Breast epithelium (tissue), 3 donors: ENCODE measurements around the gene KDM6B.

Experiments
- POLR2A ChIP-seq: fragments of 450-650 bp; IDR thresholded peaks from one replicate; pipeline ENCODE4 v1.6.1; 2016; ENCODE audit warnings: antibody characterized with exemption, mild to moderate bottlenecking, moderate library complexity
- TF ChIP-seq, protein P1 (sequence below), 3 donors: fragments of 450-650 bp; IDR thresholded peaks; one replicate each; pipeline ENCODE4 v1.5.1; 2016 to 2017; ENCODE audit warnings: antibody characterized with exemption in 3 of 3, mild to moderate bottlenecking in 3 of 3, moderate library complexity in 3 of 3

DNA sequence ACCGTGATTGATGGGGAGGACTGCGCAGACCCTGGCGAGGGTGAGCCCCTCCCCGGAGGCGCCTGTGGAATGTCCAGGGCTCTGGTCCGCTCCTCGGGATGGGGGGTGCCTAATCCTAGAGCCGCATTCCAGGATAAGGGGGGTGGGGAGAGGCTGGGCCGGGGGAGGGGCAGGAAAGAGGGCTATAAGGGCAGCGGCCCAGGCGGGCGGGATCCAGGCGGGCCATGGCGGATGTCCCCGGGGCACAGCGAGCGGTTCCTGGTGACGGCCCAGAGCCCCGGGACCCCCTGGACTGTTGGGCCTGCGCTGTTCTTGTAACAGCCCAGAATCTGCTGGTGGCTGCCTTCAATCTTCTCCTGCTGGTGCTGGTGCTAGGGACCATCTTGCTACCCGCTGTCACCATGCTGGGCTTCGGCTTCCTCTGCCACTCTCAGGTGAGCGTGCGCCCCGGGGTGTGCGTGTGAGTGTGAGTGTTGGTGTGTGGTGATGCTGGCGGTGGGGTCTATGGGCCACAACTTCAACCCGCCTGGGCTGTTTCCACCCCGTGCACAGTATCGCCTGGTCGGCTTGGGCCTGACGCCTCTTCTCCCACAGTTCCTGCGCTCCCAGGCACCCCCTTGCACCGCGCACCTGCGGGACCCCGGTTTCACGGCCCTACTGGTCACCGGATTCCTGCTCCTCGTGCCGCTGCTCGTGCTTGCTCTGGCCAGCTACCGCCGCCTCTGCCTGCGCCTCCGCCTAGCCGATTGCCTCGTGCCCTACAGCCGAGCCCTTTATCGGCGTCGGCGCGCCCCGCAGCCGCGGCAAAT lies 21.0 kb downstream of the KDM6B start, which contains the start of gene TMEM88:
- TF ChIP-seq, protein P1, sequence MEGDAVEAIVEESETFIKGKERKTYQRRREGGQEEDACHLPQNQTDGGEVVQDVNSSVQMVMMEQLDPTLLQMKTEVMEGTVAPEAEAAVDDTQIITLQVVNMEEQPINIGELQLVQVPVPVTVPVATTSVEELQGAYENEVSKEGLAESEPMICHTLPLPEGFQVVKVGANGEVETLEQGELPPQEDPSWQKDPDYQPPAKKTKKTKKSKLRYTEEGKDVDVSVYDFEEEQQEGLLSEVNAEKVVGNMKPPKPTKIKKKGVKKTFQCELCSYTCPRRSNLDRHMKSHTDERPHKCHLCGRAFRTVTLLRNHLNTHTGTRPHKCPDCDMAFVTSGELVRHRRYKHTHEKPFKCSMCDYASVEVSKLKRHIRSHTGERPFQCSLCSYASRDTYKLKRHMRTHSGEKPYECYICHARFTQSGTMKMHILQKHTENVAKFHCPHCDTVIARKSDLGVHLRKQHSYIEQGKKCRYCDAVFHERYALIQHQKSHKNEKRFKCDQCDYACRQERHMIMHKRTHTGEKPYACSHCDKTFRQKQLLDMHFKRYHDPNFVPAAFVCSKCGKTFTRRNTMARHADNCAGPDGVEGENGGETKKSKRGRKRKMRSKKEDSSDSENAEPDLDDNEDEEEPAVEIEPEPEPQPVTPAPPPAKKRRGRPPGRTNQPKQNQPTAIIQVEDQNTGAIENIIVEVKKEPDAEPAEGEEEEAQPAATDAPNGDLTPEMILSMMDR (IDR thresholded peaks at IDR 0.05), result no peak
- TF ChIP-seq POLR2A, result no peak
